HepG2 (cell line): ENCODE results near the gene CLASP1. TPM values are rescaled to one million over a fixed set of nuclear protein-coding genes. Genes with fewer than 3 reads are reported as not detected.

Experiments
- ATAC-seq: fragments of 200-7000 bp; cut with Tn5 transposase; 3 replicates; pipeline ENCODE4 v1.9.1; 2020; ENCODE audit warnings: mild to moderate bottlenecking, moderate library complexity
- BruUV-seq: library from RNA; stranded (reverse); fragments of 400-500 nt; replicated peaks from 2 replicates; lab custom pipeline; 2021; lab: Mats Ljungman, UMichigan
- CTCF ChIA-PET: fragments of 300-600 bp; formaldehyde crosslinking; extraction: SDS; loops from one replicate; lab custom pipeline; 2021; ENCODE audit warnings: low total read pairs, inconsistent platforms, low intra/inter-chr PET ratio; lab: Yijun Ruan, JAX
- POLR2A ChIA-PET: fragments of 350-600 bp; sonication (Branson Sonifier 250); formaldehyde crosslinking; loops from one replicate; lab custom pipeline; 2020; ENCODE audit warnings: antibody characterized with exemption, inconsistent platforms; lab: Yijun Ruan, JAX
- DNase-seq: peaks from one replicate; pipeline ENCODE4 v3.0.0-alpha.2; 2015; ENCODE audit warnings: low spot score
- FAIRE-seq: peaks from 3 replicates; lab custom pipeline; 2011; peaks lifted over from hg19 to GRCh38; lab: Jason Lieb, UNC
- H2AFZ ChIP-seq: one replicate; pipeline ENCODE4 v1.6.1; 2011; ENCODE audit warnings: low read length, inconsistent platforms
- H3K27ac ChIP-seq: fragments of 300-600 bp; 3 replicates; pipeline ENCODE4 v1.8.0; 2011; ENCODE audit warnings: mixed run types, mild to moderate bottlenecking, mixed read lengths, low read length, inconsistent platforms; ENCODE audit not compliant: insufficient read depth; ENCODE audit errors: extremely low read length
- H3K27me3 ChIP-seq, 2 experiments: fragments of 200-600 bp in 1 of 2; 2 replicates in 1 of 2; 3 replicates in 1 of 2; pipeline versions ENCODE4 v1.6.0 to v1.8.0; 2011; ENCODE audit warnings: low read length in 2 of 2, mild to moderate bottlenecking in 2 of 2, moderate library complexity in 2 of 2, inconsistent platforms in 1 of 2; ENCODE audit not compliant: insufficient read depth in 2 of 2, control insufficient read depth in 1 of 2
- H3K36me3 ChIP-seq, 2 experiments: fragments of 200-600 bp in 1 of 2; replicated peaks in 1 of 2; 2 replicates in 1 of 2; 3 replicates in 1 of 2; pipeline versions ENCODE4 v1.5.1 to v1.8.0; 2011; ENCODE audit warnings: low read length in 2 of 2, inconsistent platforms in 1 of 2; ENCODE audit not compliant: insufficient read depth in 2 of 2, control insufficient read depth in 1 of 2
- H3K4me1 ChIP-seq: 2 replicates; pipeline ENCODE4 v1.5.1; 2012; ENCODE audit warnings: low read length, inconsistent platforms; ENCODE audit not compliant: insufficient read depth
- H3K4me2 ChIP-seq: 2 replicates; pipeline ENCODE4 v1.6.0; 2011; ENCODE audit warnings: low read depth, low read length, inconsistent platforms
- H3K4me3 ChIP-seq, 3 experiments: fragments of 200-600 bp in 1 of 3; sonication (generic), shearing (Covaris generic) in 1 of 3; replicated peaks in 1 of 3; 2 replicates each; pipeline ENCODE4 v1.5.1; 2011 to 2016; ENCODE audit warnings: low read length in 3 of 3, inconsistent platforms in 2 of 3, low read depth in 2 of 3, mild to moderate bottlenecking in 2 of 3, control low read depth in 1 of 3, mixed read lengths in 1 of 3; ENCODE audit not compliant: insufficient read depth in 1 of 3
- H3K79me2 ChIP-seq: one replicate; pipeline ENCODE4 v1.6.1; 2011; ENCODE audit warnings: low read length, inconsistent platforms; ENCODE audit not compliant: insufficient read depth
- H3K9ac ChIP-seq: 2 replicates; pipeline ENCODE4 v1.6.0; 2011; ENCODE audit warnings: mild to moderate bottlenecking, low read depth, low read length, inconsistent platforms; ENCODE audit not compliant: insufficient read depth
- H3K9me3 ChIP-seq: 2 replicates; pipeline ENCODE4 v1.5.1; 2012; ENCODE audit warnings: mild to moderate bottlenecking, low read length
- H4K20me1 ChIP-seq: 2 replicates; pipeline ENCODE4 v1.6.0; 2011; ENCODE audit warnings: inconsistent platforms, mild to moderate bottlenecking, low read length, moderate library complexity; ENCODE audit not compliant: insufficient read depth
- AGO2 ChIP-seq: fragments of 200-400 bp; formaldehyde crosslinking; optimal IDR thresholded peaks from 2 replicates; pipeline ENCODE3; 2017; ENCODE audit warnings: mild to moderate bottlenecking, low read depth, low read length, moderate library complexity
- ARHGAP35 ChIP-seq: sonication (generic); formaldehyde crosslinking; IDR thresholded peaks from 2 replicates; pipeline ENCODE4 v1.9.0; 2022; ENCODE audit warnings: mild to moderate bottlenecking, inconsistent platforms, moderate library complexity, missing genetic modification reagents, borderline replicate concordance
- ARNT ChIP-seq: fragments of 450-650 bp; IDR thresholded peaks from 2 replicates; pipeline ENCODE4 v1.6.1; 2017
- MAFG ChIP-seq: sonication (generic); formaldehyde crosslinking; IDR thresholded peaks from 2 replicates; pipeline ENCODE4 v1.5.1; 2020; ENCODE audit warnings: mild to moderate bottlenecking, missing genetic modification reagents
- MXD4 ChIP-seq: IDR thresholded peaks from 2 replicates; pipeline ENCODE4 v1.6.1; 2016; ENCODE audit warnings: mild to moderate bottlenecking, missing biosample characterization, missing genetic modification reagents
- NFE2L1 ChIP-seq: sonication (generic); formaldehyde crosslinking; IDR thresholded peaks from 2 replicates; pipeline ENCODE4 v1.4.0; 2020; ENCODE audit warnings: missing genetic modification reagents, mild to moderate bottlenecking, borderline replicate concordance
- POLR2AphosphoS5 ChIP-seq: IDR thresholded peaks from 2 replicates; pipeline ENCODE4 v1.6.1; 2012; ENCODE audit warnings: low read depth, low read length
- RBM22 ChIP-seq: fragments of 200-400 bp; formaldehyde crosslinking; optimal IDR thresholded peaks from 2 replicates; pipeline ENCODE3; 2017; ENCODE audit warnings: mild to moderate bottlenecking, low read length, moderate library complexity
- SRSF4 ChIP-seq: fragments of 200-400 bp; formaldehyde crosslinking; IDR thresholded peaks from one replicate; pipeline ENCODE4 v1.6.1; 2018; ENCODE audit warnings: mild to moderate bottlenecking, low read depth, low read length, moderate library complexity; ENCODE audit not compliant: poor library complexity, severe bottlenecking
- TAF15 ChIP-seq: fragments of 200-400 bp; formaldehyde crosslinking; IDR thresholded peaks from one replicate; pipeline ENCODE4 v1.6.1; 2018; ENCODE audit warnings: mild to moderate bottlenecking, low read depth, low read length; ENCODE audit not compliant: poor library complexity, severe bottlenecking
- ZNF432 ChIP-seq: sonication (generic); formaldehyde crosslinking; IDR thresholded peaks from 2 replicates; pipeline ENCODE4 v1.5.0; 2020; ENCODE audit warnings: missing genetic modification reagents, mild to moderate bottlenecking, borderline replicate concordance
- WGBS: methylation state at CpG from one replicate; pipeline ENCODE4 v1.1.6; 2017; ENCODE audit warnings: low lambda C conversion rate; 5-methylcytosine and 5-hydroxymethylcytosine counted together
- in situ Hi-C: cut with HindIII; loops from 2 replicates; pipeline ENCODE4 v1.10.0; 2017; ENCODE audit warnings: low pct_unique_long_range_greater_than_20kb; ENCODE audit not compliant: extremely low pct_ligation_motif_present
- intact Hi-C: fragments of 100-400 bp; cut with micrococcal nuclease; formaldehyde crosslinking; loops from one replicate; pipeline ENCODE4 v1.10.0; 2022; ENCODE audit not compliant: unreplicated experiment
- polyA plus RNA-seq, 8 experiments: library from polyadenylated mRNA; depleted of rRNA in 3 of 8; stranded (reverse) in 7 of 8; unstranded in 1 of 8; fragments of >200 nt; fragmentation: Illumina TruSeq in 4 of 8; extraction: Trizol in 4 of 8; gene quantifications; 2 replicates each; pipeline versions ENCODE4 v1.2.1 to v1.2.3, GENCODE V29; 2011 to 2016; ENCODE audit warnings: low read depth in 4 of 8, missing spikeins in 1 of 8, mixed read lengths in 1 of 8; ENCODE audit not compliant: insufficient read depth in 1 of 8
- total RNA-seq, 5 experiments: library from RNA; depleted of rRNA; stranded (reverse); fragments of >200 nt; fragmentation: Illumina TruSeq; extraction: Trizol; gene quantifications; 2 replicates each; pipeline ENCODE4 v1.2.3, GENCODE V29; 2016; ENCODE audit warnings: low read depth in 1 of 5
- TF ChIP-seq, protein P1 (sequence below): sonication (generic); formaldehyde crosslinking; IDR thresholded peaks from 2 replicates; pipeline ENCODE4 v1.4.0; 2020; ENCODE audit warnings: missing genetic modification reagents, mild to moderate bottlenecking, borderline replicate concordance

CLASP1 gene
- total and polyA plus RNA-seq, 2 of the 13 experiments (the other 11 are each of a cell fraction or from before 2014, with no cell fraction given), result 11.7 to 47.9 TPM

DNA sequence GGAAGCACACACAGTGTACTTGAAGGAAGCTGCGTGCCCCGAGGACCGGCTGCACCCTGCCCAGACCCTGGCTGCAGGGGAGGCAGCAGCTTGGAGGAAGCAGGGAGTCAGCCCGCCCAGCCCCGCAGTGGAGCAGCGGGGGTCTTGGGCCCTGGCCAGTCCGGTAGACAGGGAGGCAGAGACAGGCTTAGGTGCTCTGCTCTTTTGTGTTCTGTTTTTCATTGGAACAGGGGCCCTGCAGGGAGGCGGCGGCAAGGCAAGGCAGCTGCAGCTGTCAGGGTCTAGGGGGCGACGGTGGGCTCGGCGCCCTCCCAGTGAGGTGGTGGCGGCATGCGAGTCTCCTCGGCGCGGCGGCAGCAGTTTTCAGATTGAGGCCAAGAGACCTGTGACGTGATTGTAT, 311.0 kb downstream of the CLASP1 start (continued):
- TF ChIP-seq TAF15, result peak; percentile 47

DNA sequence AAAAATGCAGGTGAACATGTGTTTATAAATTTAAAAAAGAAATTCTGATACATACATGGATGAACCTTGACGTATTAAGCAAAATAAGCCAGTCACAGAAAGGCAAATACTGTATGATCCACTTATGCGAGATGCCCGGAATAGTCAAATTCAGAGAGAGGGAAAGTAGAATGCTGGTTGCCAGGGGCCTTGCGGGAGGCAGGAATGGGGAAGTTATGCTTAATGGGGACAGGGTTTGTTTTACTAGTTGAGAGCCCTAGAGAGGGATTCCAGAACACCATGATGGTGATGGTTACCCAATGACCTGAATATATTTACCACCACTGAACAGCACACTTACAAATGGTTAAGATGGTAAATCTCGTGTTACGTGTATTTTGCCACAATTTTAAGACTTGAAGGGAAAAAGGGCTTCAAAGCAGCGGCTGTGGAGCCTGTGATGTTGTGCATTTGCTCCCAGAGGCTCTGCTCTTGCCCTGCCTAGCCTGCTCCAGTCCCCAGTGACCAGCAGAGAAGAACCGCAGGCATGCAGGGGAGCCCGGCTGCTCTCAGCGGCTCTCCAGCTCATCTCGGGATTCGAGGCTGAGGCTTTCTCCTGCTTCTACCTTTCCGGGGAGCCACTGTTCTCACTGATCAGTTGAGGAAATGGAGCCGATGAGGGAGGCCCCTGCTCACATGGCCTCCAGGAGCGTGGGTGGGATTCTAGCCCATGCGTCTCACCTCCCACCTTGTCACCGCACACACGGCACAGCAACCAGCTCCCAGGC, 312.6 kb downstream of the CLASP1 start:
- ATAC-seq (no peak), DNase-seq (no peak), FAIRE-seq (no peak)
- Histone ChIP-seq H3K27me3 (no peaks in the 10 kb centered on the region), H3K36me3 (peaks cover 11 to 31% of the 10 kb centered on the region in 2 experiments; a peak in 4 of 5 replicates), H3K4me2 (no peak overlapping the region), H3K79me2 (no peaks in the 10 kb centered on the region), H4K20me1 (no peaks in the 10 kb centered on the region), H3K9me3 (no peaks in the 10 kb centered on the region), H3K4me1 (peaks cover 29% of the 10 kb centered on the region), H3K4me3 (no peak overlapping the region), H3K27ac (no peak overlapping the region), H3K9ac (no peak overlapping the region), H2AFZ (no peak overlapping the region)
- no TSS peak for BruUV-seq
- 96% methylated on average over 15 of the region's 18 CpGs for WGBS
- POLR2A ChIA-PET, result no interaction called here
- in situ Hi-C loops, result no loop called here
- intact Hi-C loops, result no loop called here
- CTCF ChIA-PET, result no interaction called here
- TF ChIP-seq SRSF4 (no peak), ARHGAP35 (CRISPR knock-in tag) (no peak), MXD4 (CRISPR knock-in tag) (no peak), AGO2 (peak; percentile 54), NFE2L1 (no peak), POLR2AphosphoS5 (0 out of 2 replicates have a peak, but pooled peaks have one; percentile 18), RBM22 (peak; percentile 72), ZNF432 (CRISPR knock-in tag) (no peak), ARNT (no peak), MAFG (CRISPR knock-in tag) (no peak)
- TF ChIP-seq, protein P1, sequence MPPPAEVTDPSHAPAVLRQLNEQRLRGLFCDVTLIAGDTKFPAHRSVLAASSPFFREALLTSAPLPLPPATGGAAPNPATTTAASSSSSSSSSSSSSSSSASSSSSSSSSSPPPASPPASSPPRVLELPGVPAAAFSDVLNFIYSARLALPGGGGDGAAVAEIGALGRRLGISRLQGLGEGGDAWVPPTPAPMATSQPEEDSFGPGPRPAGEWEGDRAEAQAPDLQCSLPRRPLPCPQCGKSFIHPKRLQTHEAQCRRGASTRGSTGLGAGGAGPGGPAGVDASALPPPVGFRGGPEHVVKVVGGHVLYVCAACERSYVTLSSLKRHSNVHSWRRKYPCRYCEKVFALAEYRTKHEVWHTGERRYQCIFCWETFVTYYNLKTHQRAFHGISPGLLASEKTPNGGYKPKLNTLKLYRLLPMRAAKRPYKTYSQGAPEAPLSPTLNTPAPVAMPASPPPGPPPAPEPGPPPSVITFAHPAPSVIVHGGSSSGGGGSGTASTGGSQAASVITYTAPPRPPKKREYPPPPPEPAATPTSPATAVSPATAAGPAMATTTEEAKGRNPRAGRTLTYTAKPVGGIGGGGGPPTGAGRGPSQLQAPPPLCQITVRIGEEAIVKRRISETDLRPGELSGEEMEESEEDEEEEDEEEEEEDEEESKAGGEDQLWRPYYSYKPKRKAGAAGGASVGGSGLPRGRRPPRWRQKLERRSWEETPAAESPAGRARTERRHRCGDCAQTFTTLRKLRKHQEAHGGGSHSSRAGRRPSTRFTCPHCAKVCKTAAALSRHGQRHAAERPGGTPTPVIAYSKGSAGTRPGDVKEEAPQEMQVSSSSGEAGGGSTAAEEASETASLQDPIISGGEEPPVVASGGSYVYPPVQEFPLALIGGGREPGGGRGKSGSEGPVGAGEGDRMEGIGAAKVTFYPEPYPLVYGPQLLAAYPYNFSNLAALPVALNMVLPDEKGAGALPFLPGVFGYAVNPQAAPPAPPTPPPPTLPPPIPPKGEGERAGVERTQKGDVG (CRISPR knock-in tag), result no peak
